GM11168 (cell line): ENCODE measurements around the gene GATC.

ENCODE experiments used
- in situ Hi-C: fragments of 300-500 bp; cut with MboI; formaldehyde crosslinking; loops from one replicate; pipeline ENCODE4 v1.12.0; 2022; ENCODE audit warnings: low sequenced_read_pairs; ENCODE audit not compliant: unreplicated experiment

The GATC gene

DNA sequence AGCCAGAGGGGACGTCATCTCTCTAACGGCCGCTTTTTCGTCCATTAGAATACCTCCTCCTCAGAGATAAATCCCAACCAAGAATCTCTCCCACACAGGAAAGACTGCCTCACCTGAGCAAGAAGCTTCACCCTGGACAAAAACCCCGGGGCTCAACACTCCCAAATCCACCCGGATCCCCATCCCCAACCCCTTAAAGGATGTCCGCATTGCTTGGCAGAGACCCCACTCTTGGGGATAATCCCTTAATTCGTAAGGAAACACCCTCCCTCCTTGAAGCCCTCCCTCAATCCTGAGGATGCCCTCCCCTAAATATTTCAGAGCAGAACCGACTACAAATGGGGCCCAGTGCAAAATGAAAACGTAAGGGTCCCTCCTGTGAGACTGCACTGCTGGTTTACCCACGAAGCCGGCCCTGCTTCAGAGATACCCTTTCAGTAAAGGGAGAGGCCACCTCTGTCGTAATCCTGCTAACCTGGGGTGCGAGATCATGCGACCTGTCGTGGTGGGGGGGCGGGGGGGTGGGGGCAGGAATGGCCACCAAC, 49.0 kb downstream of the GATC start:
- in situ Hi-C loops, result no loop called here

DNA sequence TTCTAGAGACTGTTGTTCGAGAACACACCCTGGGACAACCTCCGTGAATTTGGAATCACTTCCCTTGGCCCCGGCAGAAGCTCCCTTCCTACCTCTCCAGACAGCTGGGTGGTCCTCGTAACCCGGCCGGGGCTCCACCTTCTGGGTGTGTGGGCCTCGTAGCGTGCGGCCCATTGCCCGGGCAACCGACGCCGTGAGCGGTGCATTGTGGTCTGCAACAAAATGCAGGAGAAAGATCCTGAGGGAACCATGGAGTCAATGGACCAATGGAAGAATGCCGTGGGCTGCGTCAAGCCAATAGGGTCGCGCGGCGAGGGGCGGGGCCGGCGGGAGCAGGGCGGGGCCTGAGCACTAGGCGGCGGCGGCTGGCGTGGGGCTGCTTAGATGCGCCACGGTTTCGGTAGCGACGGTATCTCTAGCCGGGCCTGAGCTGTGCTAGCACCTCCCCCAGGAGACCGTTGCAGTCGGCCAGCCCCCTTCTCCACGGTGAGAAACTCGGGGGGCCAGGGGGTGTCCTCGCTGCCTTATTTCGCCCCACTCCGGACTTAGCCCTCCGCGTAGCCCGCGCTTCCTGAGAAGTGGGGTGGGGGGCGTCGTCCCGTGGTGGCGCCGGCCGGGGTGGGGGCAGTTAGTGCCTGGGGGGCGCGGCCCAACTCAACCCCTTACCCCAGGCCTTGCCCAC, 49.6 kb downstream of the GATC start, which contains the start of gene DYNLL1:
Gene DYNLL1, plus strand, starts transcription at position 383 of the 682 bp plus-strand sequence. CDS start 309 bp downstream, outside the sequence.
- in situ Hi-C loops, result no loop called here

DNA sequence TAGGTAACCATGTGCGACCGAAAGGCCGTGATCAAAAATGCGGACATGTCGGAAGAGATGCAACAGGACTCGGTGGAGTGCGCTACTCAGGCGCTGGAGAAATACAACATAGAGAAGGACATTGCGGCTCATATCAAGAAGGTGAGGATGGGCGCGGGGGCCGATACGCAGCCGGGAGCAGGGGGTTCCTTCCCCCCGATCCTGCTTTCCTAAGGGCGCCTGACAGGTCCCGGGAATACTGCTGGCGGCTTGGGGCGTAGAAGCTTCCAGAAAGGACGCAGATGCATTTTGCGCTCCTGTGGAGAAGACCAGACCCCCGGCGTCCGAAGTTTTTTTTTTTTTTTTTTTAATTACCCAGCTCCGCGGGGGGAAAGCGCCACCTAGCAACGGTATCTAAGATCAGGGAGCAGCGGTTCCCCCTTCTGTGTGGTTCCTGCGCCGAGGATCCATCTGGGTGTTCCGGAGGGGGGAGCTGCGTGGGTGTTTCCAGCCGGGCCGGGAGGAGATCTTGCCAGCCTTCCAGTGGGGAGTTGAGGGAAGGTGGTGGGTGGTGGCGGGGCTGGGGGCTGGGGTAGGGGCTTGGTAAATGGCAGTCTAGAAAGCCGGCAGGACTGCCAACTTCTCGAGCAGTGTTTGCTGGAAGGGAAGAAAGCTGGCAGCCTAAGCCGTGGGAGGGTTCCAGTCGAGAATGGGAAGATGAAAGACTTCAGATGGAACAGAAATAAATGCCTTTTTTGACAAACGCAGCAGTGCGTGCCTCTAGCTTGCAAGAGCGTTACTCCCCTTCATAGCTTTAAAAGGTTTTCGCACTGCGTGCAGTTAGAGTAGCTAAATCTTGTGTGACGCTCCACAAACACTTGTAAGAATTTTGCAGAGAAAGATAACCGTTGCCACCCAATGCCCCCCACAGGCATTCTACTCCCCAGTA, 50.4 kb downstream of the GATC start:
- in situ Hi-C loops, result no loop called here

DNA sequence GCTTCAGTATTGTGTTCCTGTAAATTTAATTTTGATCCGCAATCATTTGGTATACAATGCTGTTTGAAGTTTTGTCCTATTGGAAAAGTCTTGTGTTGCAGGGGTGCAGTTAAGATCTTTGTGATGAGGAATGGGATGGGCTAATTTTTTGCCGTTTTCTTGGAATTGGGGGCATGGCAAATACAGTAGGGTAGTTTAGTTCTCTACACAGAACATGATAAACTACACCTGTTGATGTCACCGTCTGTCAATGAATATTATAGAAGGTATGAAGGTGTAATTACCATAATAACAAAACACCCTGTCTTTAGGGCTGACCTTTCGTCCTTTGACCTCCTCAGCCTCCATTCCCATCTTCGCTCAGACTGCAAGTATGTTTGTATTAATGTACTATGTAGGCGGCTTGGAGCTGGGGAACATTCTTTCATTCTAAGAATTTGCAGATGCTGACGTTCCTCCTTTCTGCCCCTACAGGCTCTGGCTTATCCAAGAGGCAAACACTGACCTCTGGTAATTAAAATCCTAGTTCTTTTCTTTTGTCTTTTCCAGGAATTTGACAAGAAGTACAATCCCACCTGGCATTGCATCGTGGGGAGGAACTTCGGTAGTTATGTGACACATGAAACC, 51.4 kb downstream of the GATC start:
- in situ Hi-C loops, result no loop called here

DNA sequence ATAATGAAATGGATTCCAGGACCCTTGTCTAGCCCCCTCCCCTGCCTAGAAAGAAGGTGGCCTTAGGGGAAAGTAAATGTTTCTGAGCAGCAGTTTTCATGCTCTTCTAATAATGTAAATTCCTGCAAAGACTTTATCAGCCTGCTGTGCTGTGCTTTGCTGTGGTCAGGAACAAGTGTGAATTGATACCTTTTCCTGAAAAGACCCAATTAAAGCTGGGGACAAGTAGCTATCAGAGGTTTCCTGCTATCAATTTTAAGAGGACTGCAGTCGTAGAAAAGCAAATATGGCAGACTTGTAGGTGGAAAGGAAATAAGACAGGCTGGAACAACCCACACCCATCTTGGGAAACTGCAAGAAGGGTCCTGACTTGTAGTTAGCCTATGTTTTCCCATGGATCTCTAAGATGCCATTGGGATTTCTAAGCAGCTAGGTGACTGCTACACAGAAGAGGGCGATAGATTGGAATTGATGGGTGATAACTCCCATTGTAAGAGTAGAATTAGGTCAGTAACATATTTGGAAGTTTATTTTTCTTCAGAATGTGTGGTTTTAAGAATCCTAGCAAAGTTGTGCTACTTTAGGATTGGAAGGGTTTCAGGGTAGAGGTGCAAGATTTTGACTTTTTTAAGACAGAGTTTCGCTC, 52.7 kb downstream of the GATC start:
- in situ Hi-C loops, result no loop called here

DNA sequence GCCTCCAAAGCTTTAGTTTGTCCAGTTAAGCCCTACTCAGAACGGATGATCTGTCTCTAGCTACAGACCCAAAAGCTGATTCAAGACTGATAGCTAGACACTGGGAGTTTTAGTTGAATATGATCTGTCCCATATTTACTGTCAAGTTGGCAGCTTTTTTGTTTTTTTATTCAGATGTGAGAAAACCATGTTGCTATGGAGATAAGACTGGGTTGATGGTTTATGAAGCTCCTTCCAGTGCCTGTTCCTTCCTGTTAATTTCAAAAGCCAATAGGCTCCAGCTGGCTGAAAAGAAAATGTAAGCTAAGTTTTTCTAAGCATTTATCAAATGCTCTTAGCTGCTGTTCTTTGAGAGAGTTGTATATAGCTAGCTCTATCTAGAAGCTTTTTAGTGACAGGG, 54.3 kb downstream of the GATC start:
- in situ Hi-C loops, result no loop called here

DNA sequence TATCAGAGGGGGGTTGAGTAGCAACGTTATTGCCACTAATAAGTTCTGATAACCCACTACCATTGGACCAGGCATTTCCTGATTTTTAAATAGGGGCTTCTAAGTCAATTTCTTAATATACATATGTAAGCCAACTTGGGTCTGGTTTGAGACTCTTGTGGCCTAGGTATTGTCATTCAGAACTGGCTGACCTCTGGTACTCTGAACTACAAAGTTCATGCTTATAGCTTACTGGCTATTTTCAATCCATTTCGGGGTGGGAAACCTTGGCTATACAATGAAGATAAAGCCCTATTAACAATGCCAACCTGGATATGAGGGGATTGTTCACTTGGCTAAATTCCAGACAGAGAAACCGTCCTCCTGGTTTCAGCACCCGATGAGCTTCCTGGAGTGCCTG, 58.3 kb downstream of the GATC start:
- in situ Hi-C loops, result no loop called here

DNA sequence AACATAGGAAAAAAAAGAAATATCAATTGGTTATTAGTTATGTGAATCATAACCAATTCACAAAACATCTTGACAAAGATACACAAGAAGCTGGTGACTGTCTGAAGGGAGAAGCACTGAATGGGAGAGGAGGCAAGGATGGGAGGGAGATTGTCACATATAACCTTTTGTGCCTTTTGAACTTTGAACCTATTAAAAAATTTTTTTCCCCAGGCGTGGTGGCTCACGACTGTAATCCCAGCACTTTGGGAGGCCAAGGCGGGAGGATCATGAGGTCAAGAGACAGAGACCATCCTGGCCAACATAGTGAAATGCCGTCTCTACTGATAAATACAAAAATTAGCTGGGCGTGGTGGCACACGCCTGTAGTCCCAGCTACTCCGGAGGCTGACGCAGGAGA, 62.3 kb downstream of the GATC start:
- in situ Hi-C loops, result no loop called here
